T1000 (cell line): Measurements from ENCODE around the gene TFG.
A peak's percentile ranks its signal among the peaks of the same experiment; 100 is the strongest.

ENCODE experiments used
- DNase-seq: peaks from one replicate; lab custom pipeline; 2025; ENCODE audit warnings: mixed read lengths; lab: John Stamatoyannopoulos, UW

Gene TFG

DNA sequence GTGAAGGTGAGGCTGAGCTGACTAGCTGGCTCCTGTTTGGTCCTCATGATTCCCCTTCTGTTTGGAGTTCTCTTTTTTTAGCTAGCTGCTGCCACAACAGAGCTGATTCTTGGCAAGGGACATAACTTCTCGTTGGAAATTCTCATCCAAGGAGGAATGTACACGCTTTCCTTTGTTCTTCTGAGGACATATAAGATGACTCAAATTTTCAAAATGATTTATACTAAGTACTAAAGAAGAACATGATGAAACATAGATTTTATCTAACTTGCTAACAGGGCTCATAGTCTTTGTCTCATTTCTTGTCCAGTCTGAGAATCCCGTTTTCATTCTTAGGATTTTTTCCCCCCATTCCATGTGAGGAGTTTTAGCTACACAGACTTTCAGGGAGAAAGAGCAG lies 2.9 kb upstream of the TFG start:
- no peak for DNase-seq

DNA sequence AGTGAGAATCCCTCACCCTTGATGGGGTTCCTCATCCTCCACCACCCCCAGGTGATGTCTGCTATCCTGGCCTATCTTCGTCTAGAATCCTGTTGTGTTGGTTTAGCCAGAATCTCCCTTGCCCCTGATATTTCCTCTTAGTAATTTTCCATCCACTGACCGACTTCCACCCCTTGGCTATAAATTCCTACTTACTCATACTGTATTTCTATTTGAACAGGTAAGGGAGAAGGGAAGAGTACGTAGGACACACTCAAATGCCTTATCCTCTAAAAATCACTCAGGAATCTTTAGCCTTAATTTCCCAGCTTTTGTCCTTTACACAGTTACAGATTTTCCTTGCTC lies 678 bp upstream of the TFG start:
- DNase-seq, result no peak

DNA sequence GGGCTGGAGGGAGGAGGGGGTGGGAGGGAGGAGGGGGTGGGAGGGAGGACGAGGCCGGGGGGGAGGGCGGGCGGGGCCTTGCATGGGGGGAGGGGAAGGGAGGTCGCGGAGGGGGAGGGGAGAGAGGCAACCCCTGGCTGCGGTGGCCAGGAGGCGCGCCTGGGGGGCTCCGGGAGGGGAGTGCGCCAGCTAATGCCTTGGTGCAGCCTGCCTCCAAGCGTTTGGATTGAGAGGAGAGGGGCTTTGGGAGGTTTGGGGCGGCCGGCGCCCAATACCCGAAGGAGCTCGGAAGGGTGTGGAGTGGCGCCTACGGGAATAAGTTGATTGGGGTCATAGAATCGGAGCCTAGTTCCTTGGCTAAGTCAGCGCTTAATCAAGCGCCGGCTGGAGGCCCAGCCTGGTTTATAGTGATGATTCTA lies 557 bp downstream of the TFG start:
- DNase-seq, result no peak

DNA sequence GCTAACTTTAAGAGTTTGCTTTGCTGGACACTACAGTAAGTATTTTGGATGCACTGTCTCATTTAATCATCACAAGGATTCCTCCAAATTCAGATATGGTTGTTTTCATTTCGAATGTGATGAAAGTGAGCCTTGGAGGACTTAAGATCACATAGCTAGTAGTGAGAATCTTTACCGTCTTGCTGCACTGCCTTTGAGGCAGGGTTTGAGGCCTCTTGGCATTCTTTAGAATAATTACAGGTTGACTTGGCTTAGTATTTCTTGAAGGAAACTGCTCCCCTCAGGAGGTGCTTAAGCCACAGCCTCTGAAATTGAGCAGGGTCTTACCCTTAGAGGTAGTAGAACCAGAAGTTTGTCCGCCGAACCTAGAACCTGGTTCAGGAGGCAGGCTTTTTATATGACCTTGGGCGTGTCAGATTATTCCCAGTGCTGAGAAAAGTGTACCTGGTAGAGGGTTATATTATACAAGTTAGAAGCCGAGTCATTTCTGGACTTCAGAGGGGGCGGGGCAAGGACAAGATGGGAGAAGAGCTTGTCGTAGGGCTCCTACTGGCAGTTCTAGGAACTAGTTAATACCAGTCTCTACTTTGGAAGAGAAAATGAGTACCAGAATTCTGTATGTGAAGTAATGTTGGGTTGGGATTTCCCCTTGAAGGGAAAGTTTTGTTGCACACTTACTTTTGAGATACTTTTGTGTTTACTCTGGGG lies 1.1 kb downstream of the TFG start:
- peak; percentile 10 for DNase-seq

DNA sequence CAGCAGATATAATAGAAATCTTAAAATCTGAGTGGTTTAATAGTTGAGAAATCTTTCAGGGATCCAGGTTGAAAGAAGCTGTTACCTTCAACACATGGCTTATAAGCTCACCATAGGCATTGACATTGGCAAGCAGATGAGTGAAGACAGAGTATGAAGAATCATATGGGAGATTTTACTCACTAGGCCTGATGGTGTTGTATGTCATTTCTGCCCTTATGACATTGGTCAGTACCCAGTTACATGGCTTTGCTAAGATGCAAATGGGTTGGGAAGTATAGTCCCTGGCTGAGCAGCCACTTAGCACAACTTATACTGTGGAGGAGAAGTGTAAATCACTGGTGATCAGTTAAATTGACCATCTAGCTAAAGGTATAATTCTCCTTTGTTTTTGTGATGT lies 5.9 kb downstream of the TFG start:
- no peak for DNase-seq

DNA sequence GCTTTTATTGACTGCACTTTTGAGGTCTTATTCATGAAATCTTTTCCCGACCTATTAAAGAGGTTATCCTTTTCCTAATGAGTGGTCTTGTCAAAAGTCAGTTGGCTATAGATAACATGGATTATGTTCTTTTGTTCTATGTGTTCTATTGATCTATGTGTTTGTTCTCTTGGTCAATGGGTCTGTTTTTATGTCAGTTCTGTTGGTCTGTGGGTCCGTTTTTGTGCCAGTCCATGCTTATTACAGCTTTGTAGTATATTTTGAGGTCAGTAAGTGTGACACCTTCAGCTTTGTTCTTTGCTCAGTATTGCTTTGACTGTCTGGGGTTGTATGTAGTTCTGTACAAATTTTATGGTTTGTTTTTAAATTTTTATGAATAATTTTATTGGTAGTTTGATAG lies 7.8 kb downstream of the TFG start:
- DNase-seq, result no peak

DNA sequence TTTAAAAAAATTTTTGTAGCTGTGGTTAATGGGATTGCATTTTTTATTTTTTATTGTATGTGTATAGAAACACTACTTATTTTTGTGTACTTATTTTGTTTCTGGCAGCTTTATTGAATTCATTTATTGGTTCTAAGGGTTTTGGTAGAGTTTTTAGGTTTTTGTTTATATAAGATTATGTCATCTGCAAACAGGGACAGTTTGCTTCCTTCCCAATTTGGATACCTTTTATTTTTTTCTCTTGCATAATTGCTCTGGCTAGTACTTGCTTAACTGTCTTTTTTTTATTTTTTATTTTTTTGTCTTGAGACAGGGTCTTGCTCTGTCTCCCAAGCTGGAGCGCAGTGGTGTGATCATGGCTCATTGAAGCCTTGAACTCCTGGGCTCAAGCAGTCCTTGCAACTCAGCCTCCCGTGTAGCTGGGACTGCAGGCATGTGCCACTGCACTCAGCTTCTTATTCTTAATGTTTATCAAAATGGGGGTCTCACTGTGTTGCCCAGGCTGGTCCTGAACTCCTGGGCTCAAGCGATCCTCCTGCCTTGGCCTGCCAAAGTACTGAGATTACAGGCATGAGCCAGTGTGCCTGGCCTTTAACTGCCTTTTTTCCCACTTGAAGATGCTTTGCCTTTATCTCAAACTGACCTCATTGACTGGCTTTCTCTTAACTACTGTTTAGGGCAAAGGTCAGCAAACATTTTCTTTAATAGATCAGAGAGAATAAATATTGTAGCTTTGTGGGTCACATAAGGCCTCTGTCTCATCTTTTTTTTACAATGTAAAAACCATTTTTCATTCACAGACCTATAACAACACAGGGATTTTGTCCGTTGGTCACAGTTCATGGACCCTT lies 8.6 kb downstream of the TFG start:
- no peak for DNase-seq

DNA sequence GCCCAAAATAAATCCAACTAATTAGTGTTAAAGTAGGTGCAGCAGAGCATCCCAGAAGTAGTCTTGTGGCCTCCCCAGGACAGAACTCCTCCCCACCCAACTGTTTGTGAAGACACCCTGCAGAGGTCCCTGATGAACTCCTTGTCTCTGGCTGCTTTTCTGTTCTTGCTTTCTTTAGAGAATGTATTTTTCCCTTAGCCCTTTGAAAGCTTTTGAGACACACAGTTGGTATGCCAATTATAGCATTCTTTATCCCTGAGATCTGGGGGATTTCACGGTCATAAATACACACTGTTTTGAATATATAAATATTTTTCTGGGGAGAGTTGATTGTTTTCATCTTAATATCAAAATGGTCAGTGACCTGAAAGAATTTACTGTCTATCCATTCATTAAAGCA lies 9.8 kb downstream of the TFG start:
- no peak for DNase-seq

DNA sequence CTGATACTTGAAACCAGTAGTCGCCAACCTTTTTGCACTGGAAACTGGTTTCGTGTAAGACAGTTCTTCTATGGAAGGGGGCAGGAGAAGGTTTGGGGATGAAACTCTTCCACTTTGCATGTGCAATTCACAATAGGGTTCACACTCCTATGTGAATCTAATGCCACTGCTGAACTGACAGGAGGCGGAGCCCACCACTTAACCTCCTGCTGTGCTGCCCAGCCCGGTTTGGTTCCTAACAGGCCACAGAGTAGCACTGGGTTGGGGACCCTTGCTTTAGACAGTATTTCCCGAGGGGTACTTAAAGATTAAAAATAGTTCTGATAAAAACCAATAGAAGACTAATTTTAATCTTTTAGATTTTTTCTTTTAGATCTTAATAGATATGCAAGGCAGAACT lies 11.1 kb downstream of the TFG start:
- no peak for DNase-seq

DNA sequence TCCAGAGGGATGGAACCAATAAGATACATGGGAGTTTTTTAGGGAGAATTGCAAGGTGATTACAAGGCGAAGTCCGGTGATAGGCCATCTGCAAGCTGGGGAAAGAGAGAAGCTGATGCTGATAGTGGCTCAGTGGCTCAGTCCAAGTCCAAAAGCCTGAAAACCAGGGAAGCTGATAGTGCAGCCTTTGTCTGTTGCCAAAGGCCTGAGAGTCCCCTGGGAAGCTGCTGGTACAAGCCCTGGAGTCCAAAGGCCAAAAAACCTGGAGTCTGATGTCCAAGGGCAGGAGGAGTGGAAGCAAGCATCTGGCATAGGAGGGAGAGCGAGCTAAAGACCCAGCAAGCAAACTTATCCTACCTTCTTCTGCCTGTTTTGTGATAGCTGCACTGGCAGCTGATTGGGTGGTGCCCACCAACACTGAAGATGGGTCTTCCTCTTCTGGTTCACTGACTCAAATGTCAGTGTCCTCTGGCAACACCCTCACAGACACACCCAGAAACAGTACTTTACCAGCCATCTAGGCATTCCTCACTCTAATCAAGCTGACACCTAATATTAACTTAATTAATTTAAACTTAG lies 16.7 kb downstream of the TFG start:
- no peak for DNase-seq

DNA sequence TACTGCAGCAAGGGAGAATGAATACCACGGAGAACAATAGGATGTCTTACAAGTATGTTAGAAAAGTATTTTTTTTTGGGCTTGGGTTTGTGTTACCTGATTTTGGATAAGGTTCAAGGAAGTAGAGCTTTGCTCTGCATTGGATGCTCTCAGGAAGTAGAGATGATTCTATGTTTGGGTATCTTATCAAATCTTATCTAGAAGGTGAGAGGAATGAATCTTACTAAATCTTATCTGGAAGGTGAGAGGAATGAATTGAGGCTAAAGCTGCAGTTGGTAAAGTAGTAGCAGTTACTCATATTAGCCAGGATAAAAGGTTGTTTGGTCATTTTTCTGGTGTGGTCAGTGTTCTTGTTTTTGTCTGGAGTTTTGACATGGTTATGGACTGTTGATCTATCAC lies 17.4 kb downstream of the TFG start:
- DNase-seq, result no peak

DNA sequence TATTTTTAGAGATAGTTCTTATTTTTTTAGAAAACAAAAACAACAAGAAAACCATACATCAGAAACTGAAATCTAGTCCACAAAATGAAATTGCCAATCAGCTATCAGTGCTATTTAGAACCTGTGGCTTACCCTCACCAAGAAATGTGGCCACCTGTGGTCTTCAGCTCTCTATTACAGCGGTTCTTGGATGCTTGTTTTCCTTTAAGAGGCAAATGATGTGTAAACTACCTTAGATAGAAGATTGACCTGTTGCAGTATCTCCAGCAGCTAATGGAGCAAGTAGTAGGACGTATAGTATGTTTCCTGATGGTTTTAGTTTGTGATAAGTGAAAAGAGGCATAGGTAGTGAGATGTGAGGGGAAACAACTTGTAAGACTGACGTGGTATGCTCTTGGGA lies 21.2 kb downstream of the TFG start:
- DNase-seq, result no peak

DNA sequence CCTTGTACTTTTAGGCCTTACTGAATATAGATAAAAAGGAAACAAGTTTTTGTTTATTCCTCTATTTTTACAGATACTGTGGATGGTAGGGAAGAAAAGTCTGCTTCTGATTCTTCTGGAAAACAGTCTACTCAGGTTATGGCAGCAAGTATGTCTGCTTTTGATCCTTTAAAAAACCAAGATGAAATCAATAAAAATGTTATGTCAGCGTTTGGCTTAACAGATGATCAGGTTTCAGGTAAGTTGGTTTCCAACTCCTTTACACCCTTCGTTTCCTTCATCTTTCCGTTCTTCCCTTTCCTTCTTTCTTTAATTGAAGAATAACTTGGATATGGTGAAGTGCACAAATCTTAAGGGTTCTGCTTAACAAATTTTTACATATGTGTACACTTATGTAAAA lies 23.1 kb downstream of the TFG start:
- no peak for DNase-seq

DNA sequence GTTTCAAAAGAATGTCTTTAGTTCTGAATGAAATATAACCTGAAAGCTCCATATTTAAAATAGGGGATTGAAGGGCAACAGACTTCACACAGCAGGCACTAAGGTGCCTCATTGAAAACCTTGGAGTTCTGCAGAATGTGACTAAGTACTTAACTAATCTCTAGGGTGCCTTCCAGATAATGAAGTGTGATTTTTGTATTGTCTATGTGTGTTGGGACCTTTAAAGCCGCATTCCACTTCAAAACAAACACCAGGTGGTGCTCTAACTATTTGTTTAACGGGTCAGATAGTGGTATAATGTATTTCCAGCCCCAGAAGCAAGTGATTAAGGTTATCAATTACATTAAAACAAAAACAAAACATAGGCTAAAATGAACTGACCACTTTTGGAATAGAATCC lies 28.0 kb downstream of the TFG start:
- DNase-seq, result no peak

DNA sequence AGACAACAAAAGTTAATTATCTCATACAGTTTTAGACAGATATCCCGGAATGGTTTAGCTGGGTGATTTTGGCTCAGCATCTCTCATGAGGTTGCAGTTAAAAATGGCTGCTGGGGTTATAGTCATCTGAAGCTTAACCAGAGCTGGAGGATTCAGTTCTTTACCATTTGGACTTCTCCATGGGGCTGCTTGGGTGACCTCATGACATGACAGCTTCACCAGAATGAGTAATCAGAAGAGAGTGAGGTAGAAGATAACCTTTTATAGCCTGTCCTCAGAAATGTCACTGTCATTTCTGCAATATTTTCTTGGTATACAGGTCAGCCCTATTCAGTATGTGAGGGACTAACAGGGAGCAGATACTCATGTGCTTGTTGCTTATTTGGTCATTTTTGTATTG lies 30.9 kb downstream of the TFG start:
- DNase-seq, result no peak

DNA sequence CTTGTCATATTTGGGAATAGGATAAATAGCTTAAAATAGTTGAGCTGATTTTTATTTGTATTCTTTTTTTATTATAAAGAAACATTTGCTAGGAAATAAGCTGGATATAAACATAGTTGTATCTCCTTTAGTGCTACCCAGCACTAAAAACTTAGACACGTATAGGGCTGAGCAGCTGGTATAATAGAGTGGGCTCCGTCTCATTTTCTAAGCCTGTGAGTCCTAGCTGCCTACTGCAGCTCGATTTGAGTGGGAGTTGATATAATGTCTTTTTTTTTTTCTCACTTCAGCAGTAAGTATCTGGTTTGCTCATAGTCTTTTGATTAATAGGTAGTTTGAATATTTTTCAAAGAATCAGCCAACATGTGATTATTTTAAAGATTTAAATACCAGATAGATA lies 34.2 kb downstream of the TFG start:
- DNase-seq, result no peak

DNA sequence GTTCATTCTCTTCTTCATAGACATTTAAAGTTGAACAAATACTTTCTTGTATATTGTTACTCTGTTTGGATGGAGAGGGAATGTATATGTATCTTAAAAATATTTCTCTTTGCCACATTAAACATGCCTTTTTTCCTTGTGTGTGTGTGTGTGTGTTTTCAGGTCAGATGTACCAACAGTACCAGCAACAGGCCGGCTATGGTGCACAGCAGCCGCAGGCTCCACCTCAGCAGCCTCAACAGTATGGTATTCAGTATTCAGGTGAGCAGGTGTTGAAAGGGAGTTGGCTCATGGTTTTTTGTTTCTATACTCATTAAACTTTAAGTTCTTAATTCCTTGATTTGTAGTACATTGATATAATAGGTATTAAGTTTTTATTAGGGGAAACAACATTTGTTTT lies 35.4 kb downstream of the TFG start:
- DNase-seq, result no peak

DNA sequence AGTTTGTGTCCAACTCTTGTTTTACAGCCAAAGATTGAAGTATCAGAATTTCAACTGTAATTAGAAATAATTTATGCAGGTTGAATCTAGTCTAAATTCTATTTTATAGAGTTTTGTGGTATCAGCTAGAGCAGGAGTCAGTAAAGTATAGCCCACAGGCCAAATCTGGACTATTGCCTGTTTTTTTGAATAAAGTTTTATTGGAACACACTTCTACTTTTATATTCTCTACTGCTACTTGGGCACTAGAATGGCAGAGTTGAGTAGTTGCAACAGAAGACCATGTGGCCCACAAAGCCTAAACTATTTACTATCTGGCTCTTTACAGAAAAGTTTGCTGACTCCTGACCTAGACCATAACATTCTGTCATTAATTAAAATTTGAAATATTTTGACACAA lies 36.3 kb downstream of the TFG start:
- no peak for DNase-seq

DNA sequence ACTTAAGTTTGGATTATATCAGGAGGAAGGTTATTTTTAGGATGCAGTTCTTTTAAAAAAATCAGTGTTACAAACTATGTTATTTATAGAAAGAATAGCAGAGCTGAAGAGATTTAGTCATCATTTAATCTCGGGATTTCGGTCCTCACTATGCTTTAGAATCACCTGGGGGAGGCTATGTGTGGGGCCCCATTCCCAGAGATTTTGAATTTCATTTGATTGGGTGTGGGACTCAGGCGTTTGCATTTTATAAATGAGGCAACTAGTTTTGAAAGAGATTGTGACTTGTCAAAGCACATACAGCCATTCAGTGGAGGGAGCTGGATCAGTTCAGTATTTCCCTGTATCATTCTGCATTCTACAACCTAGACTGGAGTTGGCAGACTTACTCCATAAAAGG lies 36.8 kb downstream of the TFG start:
- DNase-seq, result no peak

DNA sequence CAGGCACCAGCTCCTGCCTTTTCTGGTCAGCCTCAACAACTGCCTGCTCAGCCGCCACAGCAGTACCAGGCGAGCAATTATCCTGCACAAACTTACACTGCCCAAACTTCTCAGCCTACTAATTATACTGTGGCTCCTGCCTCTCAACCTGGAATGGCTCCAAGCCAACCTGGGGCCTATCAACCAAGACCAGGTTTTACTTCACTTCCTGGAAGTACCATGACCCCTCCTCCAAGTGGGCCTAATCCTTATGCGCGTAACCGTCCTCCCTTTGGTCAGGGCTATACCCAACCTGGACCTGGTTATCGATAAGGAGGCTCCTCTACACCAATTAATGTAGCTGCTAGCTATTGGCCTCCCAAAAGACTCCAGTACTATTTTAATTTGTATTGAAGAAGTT lies 38.9 kb downstream of the TFG start:
- no peak for DNase-seq

DNA sequence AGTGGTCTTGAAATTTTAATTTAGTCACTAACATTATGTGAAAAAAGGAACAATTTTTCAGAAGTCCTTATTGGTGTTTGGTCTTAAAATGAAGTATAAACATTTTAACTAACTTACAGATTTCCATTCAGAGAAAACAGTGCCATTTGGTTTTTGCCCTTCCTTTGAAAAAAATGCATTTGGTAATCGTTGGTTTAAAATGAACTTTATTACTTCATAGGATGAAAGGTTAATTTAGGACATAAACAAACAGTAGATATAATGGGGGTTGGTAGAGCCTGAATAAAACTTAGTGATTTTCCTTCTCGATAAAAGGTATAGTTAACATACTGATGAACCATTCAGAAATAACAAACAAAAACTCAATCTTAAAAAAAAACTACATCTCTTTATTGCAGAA lies 39.7 kb downstream of the TFG start:
- DNase-seq, result no peak

DNA sequence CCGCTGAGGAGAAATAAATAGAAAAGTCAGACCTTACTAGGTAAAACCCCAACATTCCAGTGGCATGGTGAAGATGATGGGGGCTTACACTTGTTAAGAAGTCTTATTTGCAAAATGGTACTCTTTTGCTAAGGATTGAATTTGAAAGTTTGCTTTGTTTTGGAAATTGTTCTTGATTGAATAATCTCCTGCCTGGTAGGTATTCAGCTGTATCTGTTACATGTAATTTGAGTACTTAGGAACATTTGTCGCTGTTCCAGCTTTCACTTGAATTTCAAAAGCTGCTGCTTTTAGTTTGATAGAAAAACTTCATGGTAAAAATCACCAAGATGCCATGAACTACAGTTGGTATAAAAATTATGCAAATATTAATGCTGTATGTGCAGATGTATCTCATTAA lies 44.6 kb downstream of the TFG start:
- no peak for DNase-seq

DNA sequence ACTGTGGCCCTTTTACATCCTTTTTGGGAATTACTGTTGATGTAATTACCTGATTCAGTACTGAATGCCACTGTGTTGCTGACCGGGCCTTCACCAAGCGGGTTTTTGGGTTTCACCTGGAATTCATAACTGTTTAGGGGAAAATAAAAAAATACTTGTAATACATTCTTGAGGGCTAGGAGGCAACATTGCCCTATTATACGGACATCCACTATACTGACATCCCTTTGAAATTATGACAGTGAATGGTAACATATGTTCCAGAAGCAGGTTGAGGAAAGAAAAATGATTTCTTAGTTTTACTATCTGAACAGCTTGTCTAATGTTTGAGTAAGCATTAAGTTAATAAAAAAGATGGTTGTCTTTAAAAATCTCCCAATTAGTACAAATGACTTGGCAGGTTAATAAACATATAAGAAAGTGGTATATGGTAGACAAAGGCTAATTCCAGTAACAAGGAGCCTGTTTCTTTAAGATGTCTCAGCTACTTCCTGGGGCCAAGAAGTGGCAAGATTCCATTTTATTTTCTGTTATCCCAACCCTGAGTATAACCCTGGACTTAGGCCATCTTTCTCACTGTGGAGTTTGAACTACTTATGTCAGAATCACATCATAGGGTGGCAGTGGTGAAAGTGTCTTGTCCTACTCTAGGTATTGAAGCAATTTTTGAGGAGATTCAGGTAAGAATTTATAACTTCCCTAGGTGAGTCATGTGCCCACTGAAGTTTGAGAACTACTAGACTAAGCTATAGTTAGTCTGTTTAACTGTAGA lies 45.5 kb downstream of the TFG start:
- DNase-seq, result no peak
